ENCODE measurements around the gene PITHD1. TPM values are rescaled to one million over a fixed set of nuclear protein-coding genes. Genes with fewer than 3 reads are reported as not detected.
"Not testable (repeated sequence)": the region's sequence is repeated elsewhere in the genome, so short reads cannot be mapped to it uniquely, and the experiment has no call there.

PITHD1 gene
- total RNA-seq, 1 donor from 2014 or later: 41.2 TPM

GRCh38 chr1:23826590-23826989, 48.4 kb downstream of the PITHD1 start:
- DNase-seq: not testable (repeated sequence)

- DNase-seq: no peak
Measured at GRCh38 chr1:23827717-23828116, 49.5 kb downstream of the PITHD1 start.

DNA sequence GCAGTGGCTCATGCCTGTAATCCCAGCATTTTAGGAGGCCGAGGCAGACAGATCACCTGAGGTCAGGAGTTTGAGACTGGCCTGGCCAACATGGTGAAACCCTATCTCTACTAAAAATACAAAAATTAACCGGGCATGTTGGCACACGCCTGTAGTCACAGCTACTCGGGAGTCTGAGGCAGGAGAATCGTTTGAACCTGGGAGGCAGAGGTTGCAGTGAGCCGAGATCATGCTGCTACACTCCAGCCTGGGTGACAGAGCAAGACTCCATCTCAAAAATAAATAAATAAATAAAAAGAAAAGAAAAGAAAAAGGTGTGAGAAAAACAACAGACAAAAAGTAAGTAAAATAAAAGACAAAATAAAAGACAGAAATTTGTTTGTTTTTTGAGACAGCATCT, 55.9 kb downstream of the PITHD1 start:
- not testable (repeated sequence) for DNase-seq

DNA sequence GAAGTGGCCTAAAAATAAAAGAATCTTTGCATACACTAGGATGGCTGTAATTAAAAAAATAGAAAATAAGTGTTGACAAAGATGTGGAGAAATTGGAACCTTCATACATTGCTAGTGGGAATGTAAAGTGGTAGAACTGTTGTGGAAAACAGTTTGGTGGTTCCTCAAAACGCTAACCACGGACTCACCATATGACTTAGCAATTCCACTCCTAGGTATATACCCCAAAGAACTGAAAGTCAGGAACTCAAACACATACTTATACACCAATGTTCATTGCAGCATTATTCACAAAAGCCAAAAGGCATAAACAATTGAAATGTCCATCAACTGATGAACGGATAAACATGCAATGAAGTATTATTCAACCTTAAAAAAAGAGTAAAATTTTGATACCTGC, 57.8 kb downstream of the PITHD1 start:
- no peak for DNase-seq

Other genes with a start within 250 kb of the PITHD1 start
- gene E2F2, start 247.2 kb upstream of the PITHD1 start, total RNA-seq: 1.9 and 4.6 TPM in 2 replicates
- gene ID3, start 218.9 kb upstream of the PITHD1 start, total RNA-seq: 407 and 906 TPM in 2 replicates
- 871 and 1,099 TPM in 2 replicates for gene RPL11, start 86.6 kb upstream of the PITHD1 start, total RNA-seq
- 26.2 and 29.6 TPM in 2 replicates for gene ELOA, start 34.9 kb upstream of the PITHD1 start, total RNA-seq
- gene LYPLA2, start 12.7 kb downstream of the PITHD1 start, total RNA-seq: 108 and 113 TPM in 2 replicates
- gene GALE, start 22.3 kb downstream of the PITHD1 start, total RNA-seq: 34.7 and 42.2 TPM in 2 replicates
- gene HMGCL, start 47.0 kb downstream of the PITHD1 start, total RNA-seq: 52.5 and 59.9 TPM in 2 replicates
- gene FUCA1, start 89.9 kb downstream of the PITHD1 start, total RNA-seq: 10.7 and 20.6 TPM in 2 replicates
- not detected in 2 replicates for gene CNR2, start 134.9 kb downstream of the PITHD1 start, total RNA-seq
- 157 and 190 TPM in 2 replicates for gene PNRC2, start 181.4 kb downstream of the PITHD1 start, total RNA-seq
- gene SRSF10, start 201.9 kb downstream of the PITHD1 start, total RNA-seq: 108 and 109 TPM in 2 replicates